Non-pigmented ciliary epithelial cell (primary cell): Measurements from ENCODE around the gene CAPZA1.
"Not testable (repeated sequence)": the region's sequence is repeated elsewhere in the genome, so short reads cannot be mapped to it uniquely, and the experiment has no call there.

Experiments
- DNase-seq: peaks from one replicate; pipeline ENCODE4 v3.0.0-alpha.2; 2010; ENCODE audit warnings: low read depth

Gene CAPZA1

DNA sequence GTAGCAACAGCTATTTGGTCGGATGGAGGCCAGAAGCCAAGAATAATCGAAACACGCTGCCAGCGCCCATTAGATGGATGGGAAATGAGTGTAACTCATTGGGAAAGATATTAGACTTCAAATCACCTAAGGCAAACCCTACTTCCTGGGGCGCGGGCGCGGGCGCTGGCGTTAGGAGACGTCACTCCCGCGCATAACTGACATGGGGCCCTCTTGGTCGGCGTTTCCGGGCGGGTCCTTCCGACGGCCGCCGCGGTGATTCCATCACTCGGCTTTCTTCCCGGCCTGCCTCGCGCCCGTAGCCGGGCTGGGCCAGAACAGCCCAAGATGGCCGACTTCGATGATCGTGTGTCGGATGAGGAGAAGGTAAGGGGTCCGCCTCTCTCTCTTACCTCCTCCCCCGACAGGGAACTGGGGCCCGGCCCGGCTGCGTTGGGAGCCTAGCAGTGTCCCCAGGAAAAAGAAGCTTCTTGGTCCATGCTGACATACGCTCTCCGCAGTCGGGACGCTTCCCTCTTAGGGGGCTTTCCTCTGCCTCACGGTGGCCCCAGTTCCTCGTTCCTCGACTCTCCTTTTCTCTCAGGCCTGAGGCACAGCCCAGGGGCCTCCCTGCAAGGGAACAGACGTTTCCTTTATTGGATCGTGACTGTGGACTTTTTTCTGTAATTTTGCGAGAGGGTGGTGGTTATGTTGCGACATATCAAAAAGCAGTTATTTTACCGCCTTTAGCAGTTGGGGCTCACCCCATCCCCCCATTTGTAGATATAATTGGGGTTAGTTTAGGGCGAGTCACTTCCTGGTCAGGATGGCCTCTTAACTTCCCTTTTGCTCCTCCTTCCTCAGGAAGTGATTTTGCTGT, at the start of gene CAPZA1:
CAPZA1 (plus strand) TSS at position 315 of the 859 bp plus-strand sequence; CDS start at position 328, 13 bp downstream.
- peak; percentile 56 for DNase-seq

- peak; percentile 98 for DNase-seq
These were observed 44.4 kb upstream of the CAPZA1 start for GRCh38 chr1:112575154-112575804.

GRCh38 chr1:112576240-112576639, 43.4 kb upstream of the CAPZA1 start:
- no peak for DNase-seq

- DNase-seq = no peak
These were observed 39.7 kb upstream of the CAPZA1 start for GRCh38 chr1:112579801-112580510.

GRCh38 chr1:112581586-112582192, 37.9 kb upstream of the CAPZA1 start:
- DNase-seq = no peak

DNA sequence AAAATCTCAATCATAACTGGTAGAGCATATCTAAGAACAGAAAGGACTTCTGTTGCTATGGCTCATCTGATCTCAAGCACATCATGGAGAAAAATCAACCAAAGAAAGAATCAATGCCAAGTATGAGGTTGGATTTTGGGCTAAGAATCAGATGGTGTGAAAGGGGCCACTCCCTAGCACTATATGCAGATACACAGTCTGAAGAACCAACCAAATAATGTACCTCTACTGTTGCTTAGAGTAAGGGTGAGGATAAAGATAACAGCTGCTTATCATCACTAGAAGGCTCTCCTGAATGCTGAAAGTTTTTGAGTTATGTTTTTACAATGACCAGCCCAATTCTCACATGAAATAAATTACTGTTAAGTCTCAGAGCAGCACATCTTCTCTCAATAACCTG, 36.3 kb upstream of the CAPZA1 start:
- no peak for DNase-seq

DNA sequence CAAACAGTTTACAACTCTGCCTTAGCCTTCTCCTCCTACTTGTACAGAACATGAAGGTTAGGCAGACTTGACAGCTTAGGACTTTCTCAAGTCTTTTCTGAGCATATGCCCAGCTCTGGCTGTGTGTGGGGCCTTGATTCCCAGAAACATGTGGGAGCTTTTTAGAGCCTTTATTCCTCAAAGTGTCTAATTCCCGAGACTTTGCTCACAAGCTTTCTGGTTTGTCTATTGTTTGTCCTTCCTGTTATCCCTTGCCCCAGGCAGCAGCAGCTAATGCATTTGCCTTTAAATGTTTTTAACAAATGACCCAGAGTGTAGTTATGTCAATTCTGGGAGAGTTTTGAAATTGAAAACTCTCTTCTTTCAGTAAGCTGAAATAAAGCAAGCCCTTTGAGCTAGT, 29.9 kb upstream of the CAPZA1 start:
- no peak for DNase-seq

DNA sequence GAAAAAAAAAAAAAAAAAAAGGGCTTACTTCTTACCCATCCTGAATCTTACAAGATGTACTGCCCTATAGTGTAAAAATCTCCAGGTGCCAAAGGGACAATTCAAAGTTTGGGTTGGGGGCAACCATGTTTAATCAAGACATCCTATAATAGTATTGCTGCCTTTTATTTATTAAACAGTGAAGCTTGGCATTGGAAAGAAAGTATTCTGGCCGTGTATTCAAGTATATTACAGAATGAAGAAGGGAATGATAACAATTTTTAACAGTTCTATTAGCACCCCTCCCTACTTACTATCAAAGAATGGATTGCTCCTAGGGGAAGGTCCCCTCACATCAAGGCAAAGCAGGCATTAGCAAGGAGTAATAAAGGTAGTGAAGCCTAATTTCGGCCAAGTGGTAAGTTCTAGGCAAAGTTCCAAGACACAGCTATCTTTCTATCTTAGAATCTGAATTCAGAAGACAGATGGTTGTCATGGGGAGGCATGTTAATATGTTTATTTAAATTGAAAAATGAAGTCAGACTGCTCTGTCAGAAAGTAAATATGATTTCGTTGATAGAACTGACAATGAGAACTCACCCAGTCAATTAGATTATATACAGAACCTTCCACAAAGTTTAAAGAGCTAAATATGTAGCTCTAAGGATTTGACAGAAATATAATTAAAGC, 25.3 kb upstream of the CAPZA1 start:
- no peak for DNase-seq

GRCh38 chr1:112599477-112599876, 20.2 kb upstream of the CAPZA1 start:
- DNase-seq = no peak

DNA sequence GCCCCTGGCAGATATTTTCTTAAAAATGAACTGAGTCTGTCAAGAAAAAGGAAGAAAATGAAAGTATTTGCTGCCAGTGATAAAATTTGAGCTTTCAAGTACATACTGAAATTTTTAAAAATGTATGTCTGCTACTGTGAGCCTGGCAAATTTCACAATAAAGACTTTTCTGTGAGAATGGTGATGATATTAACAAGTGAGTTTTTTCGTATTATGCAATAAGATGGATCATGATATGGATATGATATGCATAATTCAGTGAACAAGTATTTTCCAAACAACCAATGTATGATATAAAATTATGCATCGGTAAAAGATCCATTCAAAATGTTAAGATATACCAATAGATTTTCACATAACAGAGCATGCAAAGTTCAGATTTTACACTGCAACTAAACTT, 16.6 kb upstream of the CAPZA1 start:
- no peak for DNase-seq

- no peak for DNase-seq
These were observed 16.1 kb upstream of the CAPZA1 start for GRCh38 chr1:112603541-112603940.

DNA sequence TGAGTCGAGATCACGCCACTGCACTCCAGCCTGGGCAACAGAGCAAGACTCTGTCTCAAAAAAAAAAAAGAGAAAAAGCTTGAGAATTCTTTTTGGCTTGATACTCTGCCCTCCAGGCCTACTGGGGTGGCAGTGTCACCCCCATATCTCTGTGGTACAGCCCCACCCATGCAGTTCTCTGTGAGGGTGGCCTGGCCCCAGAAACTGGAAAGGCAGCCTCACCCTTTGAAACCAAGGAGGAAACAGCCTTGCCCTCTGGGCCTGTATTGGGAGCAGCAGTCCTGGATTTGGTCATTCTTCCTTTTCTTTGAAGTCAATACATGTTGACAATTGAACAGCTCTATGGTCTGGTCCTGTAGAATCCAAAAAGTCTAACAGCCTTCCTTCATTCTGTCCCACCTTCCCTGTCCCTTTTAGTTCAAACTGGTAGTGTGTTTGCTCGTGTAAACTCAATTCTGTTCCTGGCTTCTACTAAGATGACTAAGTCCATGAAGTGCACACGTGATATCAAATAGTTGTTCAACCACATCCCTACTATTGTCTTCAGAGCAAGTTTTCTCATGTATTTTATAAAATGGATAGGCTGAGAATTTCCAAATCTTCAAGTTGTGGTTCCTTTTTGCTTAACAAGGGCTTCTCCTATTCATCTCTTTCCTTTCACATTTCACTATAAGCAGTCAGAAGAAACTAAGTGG, 13.9 kb upstream of the CAPZA1 start:
- DNase-seq = no peak

DNA sequence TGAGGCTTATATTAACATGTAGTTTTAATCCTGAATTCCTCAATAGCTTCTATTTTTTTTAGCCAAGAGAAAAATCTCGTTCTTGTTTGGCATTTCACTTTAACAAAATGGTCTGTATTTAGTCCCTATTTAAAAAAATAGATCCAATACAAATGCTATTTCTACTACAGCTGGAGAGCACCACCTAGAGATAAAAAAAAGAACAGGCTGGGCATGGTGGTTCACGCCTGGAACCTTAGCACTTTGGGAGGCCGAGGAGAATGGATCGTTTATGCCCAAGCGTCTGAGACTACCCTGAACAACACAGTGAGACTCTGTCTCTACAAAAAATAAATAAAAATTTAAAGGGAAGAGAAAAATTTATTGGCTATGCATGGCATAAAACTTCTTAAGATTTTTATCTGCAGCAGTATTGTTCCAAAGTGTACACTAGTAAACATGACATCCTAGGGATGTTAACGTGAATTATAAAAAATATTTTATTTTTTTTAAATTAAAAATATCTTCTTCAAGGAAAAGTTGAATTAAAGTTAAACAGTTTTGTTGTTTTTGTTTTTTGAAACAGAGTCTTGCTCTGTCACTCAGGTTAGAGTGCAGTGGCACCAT, 5.1 kb upstream of the CAPZA1 start:
- DNase-seq = no peak

- no peak for DNase-seq
These were observed 1.4 kb upstream of the CAPZA1 start for GRCh38 chr1:112618114-112618720.

- no peak for DNase-seq
These were observed 713 bp upstream of the CAPZA1 start, which contains the start of gene ST7L for GRCh38 chr1:112618721-112619517. TSS of gene ST7L (minus strand) at chr1:112619141. CDS start at chr1:112619113, 28 bp downstream.

DNA sequence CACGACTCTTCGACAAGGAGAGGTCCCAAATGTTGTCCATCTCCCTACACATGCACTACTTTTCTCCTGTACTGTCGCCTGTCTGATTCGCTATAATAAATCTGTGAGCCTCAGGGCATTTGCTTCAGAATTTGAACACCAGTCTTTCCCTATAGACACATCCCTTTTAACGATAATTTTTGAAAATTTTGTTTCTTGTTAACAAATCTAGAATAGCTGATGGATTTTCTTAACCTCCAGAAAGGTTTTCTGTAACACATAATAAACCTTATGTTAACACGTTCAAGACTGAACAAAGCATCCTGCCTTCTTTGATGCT, 704 bp downstream of the CAPZA1 start:
- no peak for DNase-seq

GRCh38 chr1:112624493-112624892, 4.9 kb downstream of the CAPZA1 start:
- DNase-seq = not testable (repeated sequence)

DNA sequence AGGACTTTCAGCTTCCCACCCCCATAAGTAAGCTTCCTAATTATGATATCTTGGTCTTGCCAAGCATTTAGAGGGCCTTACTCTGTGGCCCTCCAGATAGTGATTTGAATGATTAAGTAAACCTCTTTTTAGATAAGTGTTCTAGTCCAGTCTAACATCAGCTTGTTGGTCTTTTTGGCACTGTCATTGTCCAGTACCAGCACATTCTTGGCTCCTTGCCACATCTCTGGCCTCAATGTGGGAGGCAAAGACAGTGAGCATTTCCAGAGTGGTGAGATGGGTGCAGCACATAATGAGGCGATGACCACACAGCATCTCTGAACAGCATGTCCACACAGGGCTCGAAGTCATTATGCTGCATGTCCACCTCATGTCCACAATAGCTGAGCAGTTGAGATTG, 6.1 kb downstream of the CAPZA1 start:
- no peak for DNase-seq

DNA sequence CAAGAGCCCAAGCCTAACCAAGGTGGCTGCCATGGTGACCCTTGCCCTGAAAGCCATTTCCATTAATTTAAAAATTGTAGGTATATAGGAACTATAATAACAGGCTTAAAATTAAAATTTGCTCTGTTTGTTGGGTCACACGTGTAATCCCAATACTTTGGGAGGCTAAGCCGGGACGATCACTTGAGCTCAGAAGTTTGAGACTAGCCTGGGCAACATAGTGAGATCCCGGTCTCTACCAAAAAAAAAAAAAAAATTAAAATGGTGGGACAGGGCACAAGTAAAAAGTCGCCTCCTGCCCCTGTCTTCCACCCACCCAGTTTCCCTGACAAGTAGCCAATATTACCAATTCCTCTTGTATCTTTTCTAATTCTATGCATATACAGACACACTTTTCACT, 6.6 kb downstream of the CAPZA1 start:
- no peak for DNase-seq

- no peak for DNase-seq
These were observed 7.3 kb downstream of the CAPZA1 start for GRCh38 chr1:112626887-112627286.
